Naive B cell (primary cell): ENCODE results near the gene SUCLG2. TPM values are rescaled to one million over a fixed set of nuclear protein-coding genes. Genes with fewer than 3 reads are reported as not detected.

Source experiments
- ATAC-seq, 2 donors: fragments of 150-1000 bp; cut with Tn5 transposase; 2 replicates each; pipeline ENCODE4 v1.10.0; 2021; ENCODE audit warnings: low read depth in 2 of 2, mild to moderate bottlenecking in 2 of 2, moderate library complexity in 2 of 2
- DNase-seq: peaks from one replicate; pipeline ENCODE4 v3.0.0; 2022
- H3K27ac Mint-ChIP-seq, 6 donors: one replicate each; pipeline ENCODE4 v1.8.0; 2020 to 2022; ENCODE audit warnings: mild to moderate bottlenecking in 6 of 6, mixed read lengths in 6 of 6, moderate library complexity in 5 of 6, inconsistent platforms in 2 of 6
- H3K27me3 Mint-ChIP-seq, 3 donors: one replicate each; pipeline ENCODE4 v1.8.0; 2021 to 2022; ENCODE audit warnings: mixed read lengths in 3 of 3, mild to moderate bottlenecking in 1 of 3
- H3K36me3 Mint-ChIP-seq, 2 donors: one replicate each; pipeline ENCODE4 v1.8.0; 2020 to 2022; ENCODE audit warnings: mixed read lengths in 2 of 2, inconsistent platforms in 1 of 2, mild to moderate bottlenecking in 1 of 2
- H3K4me1 Mint-ChIP-seq, 3 donors: one replicate each; pipeline ENCODE4 v1.8.0; 2020 to 2022; ENCODE audit warnings: mixed read lengths in 3 of 3, inconsistent platforms in 1 of 3, mild to moderate bottlenecking in 1 of 3, moderate library complexity in 1 of 3
- H3K4me3 Mint-ChIP-seq, 8 donors: one replicate each; pipeline ENCODE4 v1.8.0; 2020 to 2022; ENCODE audit warnings: mild to moderate bottlenecking in 8 of 8, mixed read lengths in 8 of 8, moderate library complexity in 8 of 8, inconsistent platforms in 2 of 8
- H3K9me3 Mint-ChIP-seq, 7 donors: one replicate each; pipeline ENCODE4 v1.8.0; 2020 to 2022; ENCODE audit warnings: mixed read lengths in 7 of 7, mild to moderate bottlenecking in 5 of 7, inconsistent platforms in 2 of 7, moderate library complexity in 1 of 7
- polyA plus RNA-seq, 6 donors: library from polyadenylated mRNA; unstranded; fragments of 300-500 nt; fragmentation: Illumina TruSeq; gene quantifications; one replicate each; pipeline ENCODE4 v1.2.3, GENCODE V29; 2021; ENCODE audit warnings: low read depth in 6 of 6

Gene SUCLG2
- polyA plus RNA-seq, 6 donors from 2014 or later: 49.5 to 94.4 (median 57.9) TPM

DNA sequence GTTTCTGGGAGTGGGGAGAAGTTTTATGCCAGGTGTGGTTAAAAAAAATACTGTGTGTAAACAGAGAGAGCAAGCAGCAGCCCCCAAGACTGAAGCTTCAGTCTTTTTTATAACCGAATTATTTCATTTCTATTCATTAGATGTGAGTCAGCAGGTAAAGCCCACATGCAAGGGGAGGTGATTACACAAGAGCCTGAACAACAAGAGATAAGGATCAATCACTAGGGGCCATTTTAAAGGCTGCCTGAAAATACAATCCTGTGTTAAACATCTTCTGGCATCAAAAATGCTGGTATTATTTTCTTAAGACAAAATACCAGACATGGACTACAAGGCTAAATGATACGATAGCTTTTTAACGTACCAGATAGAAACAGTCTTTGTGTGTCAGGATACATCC is 217.3 kb downstream of the SUCLG2 start:
- peaks cover 0 to 23% (median 10%) of the 10 kb centered on the region in 7 donors for H3K9me3 Mint-ChIP-seq
- no peak overlapping the region for H3K4me3 Mint-ChIP-seq
- H3K36me3 Mint-ChIP-seq: peaks cover 9 to 36% of the 10 kb centered on the region in 2 donors
- peak overlapping the region in 1 of 6 donors; percentile 30 for H3K27ac Mint-ChIP-seq
- H3K4me1 Mint-ChIP-seq: peaks cover 18 to 36% (median 22%) of the 10 kb centered on the region in 3 donors
- DNase-seq: no peak
- ATAC-seq: no peak
- H3K27me3 Mint-ChIP-seq: no peaks in the 10 kb centered on the region

DNA sequence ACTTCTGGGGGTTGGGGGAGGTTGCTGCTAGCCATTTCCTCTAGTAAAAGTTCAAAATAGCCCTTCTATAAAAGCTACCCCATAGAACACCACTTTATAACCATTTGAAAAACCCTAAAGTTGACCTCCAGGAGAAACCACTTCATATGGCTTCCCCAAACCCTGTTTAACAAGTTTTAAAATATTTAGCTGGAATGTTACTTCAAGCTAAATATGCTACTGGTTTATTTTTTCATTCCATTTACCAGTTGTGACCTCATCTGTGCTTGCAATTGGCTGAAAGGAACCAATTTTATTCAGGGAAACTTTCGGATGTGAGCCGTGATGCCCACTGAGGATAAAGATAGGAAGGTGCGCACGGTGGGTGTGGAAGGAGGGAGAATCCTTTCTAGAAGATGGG is 221.3 kb downstream of the SUCLG2 start:
- no peak overlapping the region for H3K4me3 Mint-ChIP-seq
- H3K27me3 Mint-ChIP-seq: no peaks in the 10 kb centered on the region
- DNase-seq: no peak
- peaks cover under 1 to 9% (median 7%) of the 10 kb centered on the region in 3 donors for H3K4me1 Mint-ChIP-seq
- H3K9me3 Mint-ChIP-seq: peaks cover 2 to 23% (median 5%) of the 10 kb centered on the region in 7 donors
- peaks cover 34 to 37% of the 10 kb centered on the region in 2 donors for H3K36me3 Mint-ChIP-seq
- H3K27ac Mint-ChIP-seq: peak overlapping the region in 1 of 6 donors; percentile 28
- no peak for ATAC-seq

DNA sequence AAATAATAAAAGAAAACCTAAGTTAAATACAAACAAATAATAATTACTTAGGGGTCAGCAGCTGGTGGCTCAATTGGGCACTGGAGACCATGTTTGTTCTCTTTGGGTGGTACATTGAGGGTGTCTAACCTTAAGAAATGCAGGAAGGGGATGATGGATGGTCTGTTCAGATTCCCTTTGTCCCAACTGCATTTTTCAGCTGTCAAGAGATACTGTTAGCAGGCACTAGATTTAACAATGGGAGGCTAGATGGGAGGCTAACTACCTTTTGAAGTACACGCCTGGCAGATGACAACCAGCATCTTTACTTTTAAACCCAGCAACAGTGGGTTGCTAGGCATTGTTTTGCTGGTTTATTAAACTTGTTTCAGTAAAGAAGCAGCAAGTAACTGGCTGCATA is 222.5 kb downstream of the SUCLG2 start:
- Mint-ChIP-seq H3K36me3 (peaks cover 34 to 37% of the 10 kb centered on the region in 2 donors), H3K9me3 (peaks cover 2 to 23% (median 5%) of the 10 kb centered on the region in 7 donors), H3K4me3 (no peak overlapping the region), H3K27ac (no peak overlapping the region), H3K4me1 (peaks cover 0 to 7% (median 6%) of the 10 kb centered on the region in 3 donors), H3K27me3 (no peaks in the 10 kb centered on the region)
- ATAC-seq (no peak), DNase-seq (no peak)

DNA sequence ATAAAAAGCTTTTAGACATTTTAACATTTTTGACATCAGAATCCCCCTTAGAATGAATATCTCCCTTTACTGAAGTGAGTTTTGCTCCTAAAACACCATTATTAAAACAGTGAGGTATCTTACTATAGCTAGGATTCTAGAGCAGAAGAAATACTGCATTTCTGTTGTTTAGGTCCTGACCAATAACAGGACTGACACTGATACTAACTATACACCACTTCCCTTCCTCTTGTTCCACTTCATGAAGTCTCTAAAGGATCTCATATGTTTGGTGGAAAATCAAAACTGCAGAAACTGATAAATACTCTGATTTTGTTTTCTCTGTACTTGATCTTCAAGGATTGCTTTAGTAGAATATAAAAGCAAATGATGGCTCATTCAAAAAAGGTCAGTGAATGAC is 230.7 kb downstream of the SUCLG2 start:
- Mint-ChIP-seq H3K36me3 (peaks cover 46 to 61% of the 10 kb centered on the region in 2 donors), H3K27me3 (no peaks in the 10 kb centered on the region), H3K4me3 (no peak overlapping the region), H3K4me1 (peaks cover 3 to 14% (median 4%) of the 10 kb centered on the region in 3 donors), H3K9me3 (peaks cover 4 to 30% (median 23%) of the 10 kb centered on the region in 7 donors), H3K27ac (no peak overlapping the region)
- ATAC-seq: no peak
- DNase-seq: no peak

DNA sequence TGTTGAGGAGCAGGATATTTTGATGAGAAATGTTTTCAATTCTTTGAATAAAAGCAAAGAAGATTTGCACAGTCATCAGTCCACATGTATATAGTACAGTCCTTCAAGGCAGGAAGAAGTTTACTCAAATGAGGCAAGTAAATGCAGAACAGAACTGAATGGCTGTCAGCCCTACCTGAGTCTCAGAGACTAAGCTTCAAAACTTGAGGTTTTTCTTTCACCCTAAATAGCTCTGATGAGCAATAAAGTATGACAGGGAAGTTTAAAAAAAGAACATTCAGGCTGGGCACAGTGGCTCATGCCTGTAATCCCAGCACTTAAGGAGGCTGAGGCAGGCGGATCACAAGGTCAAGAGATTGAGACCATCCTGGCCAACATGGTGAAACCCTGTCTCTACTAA is 232.5 kb downstream of the SUCLG2 start:
- Mint-ChIP-seq H3K27ac (peak overlapping the region in 1 of 6 donors; percentile 19), H3K4me1 (peaks cover 3 to 14% (median 4%) of the 10 kb centered on the region in 3 donors), H3K9me3 (peaks cover 4 to 30% (median 23%) of the 10 kb centered on the region in 7 donors), H3K4me3 (no peak overlapping the region), H3K27me3 (no peaks in the 10 kb centered on the region), H3K36me3 (peaks cover 49 to 61% of the 10 kb centered on the region in 2 donors)
- DNase-seq: no peak
- no peak for ATAC-seq

DNA sequence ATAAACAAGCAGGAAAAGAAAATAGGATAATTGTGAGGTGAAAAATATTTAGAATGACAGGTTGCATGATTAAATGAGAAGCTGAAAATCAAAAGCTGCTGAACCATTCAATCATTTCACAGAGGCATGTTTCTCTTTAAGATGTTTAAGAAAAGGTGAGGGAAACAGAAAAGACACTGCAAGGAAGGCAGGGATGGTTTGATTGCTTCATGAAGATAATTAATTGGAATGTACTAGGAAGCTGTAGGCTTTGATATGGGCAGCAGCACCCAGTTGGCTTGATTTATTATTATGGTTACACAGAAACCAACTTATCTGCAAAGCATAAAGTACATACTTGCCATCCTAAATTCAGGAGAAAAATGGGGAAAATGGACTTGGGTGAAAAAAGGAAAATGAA is 234.6 kb downstream of the SUCLG2 start:
- peaks cover 4 to 30% (median 23%) of the 10 kb centered on the region in 7 donors for H3K9me3 Mint-ChIP-seq

DNA sequence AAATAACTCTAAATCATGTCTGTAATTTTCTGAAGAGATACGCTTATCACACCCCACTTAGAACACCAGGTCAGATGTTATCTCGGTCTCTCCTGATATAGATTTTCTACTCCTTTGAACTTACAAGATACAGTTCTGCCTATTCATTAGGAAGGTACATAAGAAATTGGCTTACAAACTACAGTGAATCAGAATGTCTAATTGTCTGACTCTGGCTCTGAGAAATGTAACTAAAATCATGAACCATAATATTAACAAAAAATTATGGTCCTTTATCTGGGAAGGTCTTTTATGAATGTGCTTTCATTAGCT is 235.2 kb downstream of the SUCLG2 start:
- Mint-ChIP-seq H3K4me3 (no peak overlapping the region), H3K27ac (no peak overlapping the region), H3K27me3 (no peaks in the 10 kb centered on the region), H3K36me3 (peaks cover 48 to 58% of the 10 kb centered on the region in 2 donors), H3K9me3 (peaks cover 4 to 30% (median 23%) of the 10 kb centered on the region in 7 donors), H3K4me1 (peaks cover 0 to 8% (median 3%) of the 10 kb centered on the region in 3 donors)
- no peak for ATAC-seq
- no peak for DNase-seq

More for the DNA sequence above, 234.6 kb downstream of the SUCLG2 start:
- Mint-ChIP-seq H3K4me1 (peaks cover 1 to 11% (median 3%) of the 10 kb centered on the region in 3 donors), H3K4me3 (no peak overlapping the region), H3K27ac (no peak overlapping the region), H3K36me3 (peaks cover 52 to 63% of the 10 kb centered on the region in 2 donors), H3K27me3 (no peaks in the 10 kb centered on the region)
- ATAC-seq: no peak
- DNase-seq: no peak

DNA sequence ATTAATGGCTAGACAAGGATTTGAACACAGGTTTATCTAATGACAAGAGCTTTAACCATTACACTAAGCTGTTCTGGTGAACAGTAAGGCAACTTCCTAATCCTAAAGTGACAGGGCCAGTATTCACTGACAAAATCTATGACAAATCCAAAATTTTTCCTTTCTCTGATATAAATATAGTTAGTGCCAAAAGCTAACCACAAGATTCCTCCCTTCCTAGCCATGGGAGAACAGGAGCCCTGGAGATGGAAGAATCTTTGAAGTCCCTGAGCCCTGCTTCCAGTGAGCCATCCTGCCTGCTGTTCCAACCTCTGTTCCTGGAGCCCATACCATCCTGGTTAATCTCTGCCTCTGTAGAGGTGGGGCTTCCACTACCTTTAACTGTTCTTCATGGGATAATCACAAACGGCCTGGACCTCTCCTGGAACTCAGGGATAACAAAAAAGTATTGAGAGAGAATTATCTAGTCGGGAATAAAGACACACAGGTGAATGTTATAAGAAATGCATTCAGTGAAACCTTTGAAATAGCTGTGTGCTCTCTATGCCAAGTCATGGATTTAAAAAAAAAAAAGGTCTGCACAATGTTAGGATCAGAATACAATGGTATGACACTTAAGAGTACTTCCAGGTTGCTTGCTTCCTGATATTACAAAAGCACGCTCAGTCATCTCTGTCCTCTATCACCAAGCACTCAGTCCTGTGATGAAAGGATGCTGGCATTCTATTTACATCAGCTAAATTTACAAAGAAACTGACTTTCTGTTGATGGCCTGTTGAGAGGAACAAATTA is 235.8 kb downstream of the SUCLG2 start:
- Mint-ChIP-seq H3K27me3 (no peaks in the 10 kb centered on the region), H3K4me1 (peaks cover 0 to 5% (median 3%) of the 10 kb centered on the region in 3 donors), H3K4me3 (no peak overlapping the region), H3K27ac (no peak overlapping the region), H3K36me3 (peaks cover 50 to 58% of the 10 kb centered on the region in 2 donors), H3K9me3 (peaks cover 4 to 30% (median 23%) of the 10 kb centered on the region in 7 donors)
- DNase-seq (no peak), ATAC-seq (no peak)

DNA sequence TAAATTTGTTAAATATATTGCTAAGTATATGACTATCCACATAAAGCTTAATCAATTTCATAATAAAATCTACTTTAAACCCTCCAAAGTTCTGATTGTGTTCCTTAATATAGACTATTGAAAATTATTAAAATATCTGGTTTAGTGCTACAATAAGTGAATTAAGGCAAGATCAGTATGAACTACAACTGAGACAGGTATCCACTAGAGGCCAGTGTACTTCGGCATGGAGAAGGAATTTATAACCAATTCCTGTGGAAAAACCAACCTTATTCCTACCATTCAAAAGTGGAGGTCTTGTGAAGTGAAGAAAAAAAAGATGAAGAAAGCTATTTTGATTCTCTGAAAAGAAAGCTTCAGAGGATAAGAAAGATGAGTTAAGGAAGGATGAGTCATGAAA is 237.7 kb downstream of the SUCLG2 start:
- peak overlapping the region in 1 of 6 donors; percentile 0 for H3K27ac Mint-ChIP-seq
- no peak for ATAC-seq
- peaks cover 37 to 49% of the 10 kb centered on the region in 2 donors for H3K36me3 Mint-ChIP-seq
- H3K4me3 Mint-ChIP-seq: no peak overlapping the region
- no peaks in the 10 kb centered on the region for H3K4me1 Mint-ChIP-seq
- H3K27me3 Mint-ChIP-seq: no peaks in the 10 kb centered on the region
- H3K9me3 Mint-ChIP-seq: peaks cover 4 to 27% (median 23%) of the 10 kb centered on the region in 7 donors
- no peak for DNase-seq

DNA sequence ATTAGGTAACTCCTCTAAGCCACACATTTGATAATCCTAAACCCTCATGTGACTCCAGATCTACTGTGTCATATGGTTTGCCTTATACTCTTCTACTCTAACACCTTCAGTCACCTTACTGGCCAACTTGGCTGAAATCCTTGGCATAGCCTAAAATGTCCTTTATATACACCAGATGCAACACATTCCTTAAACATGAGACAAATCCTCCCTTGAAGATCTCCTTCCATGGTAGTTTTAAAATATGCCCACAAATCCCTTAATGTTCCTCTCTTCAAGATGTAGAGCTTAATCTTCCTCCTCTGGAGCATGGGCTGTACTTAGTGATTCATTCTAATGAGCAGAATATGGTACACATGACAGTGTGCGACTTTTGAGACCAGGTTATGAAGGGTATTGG is 238.9 kb downstream of the SUCLG2 start:
- H3K9me3 Mint-ChIP-seq: peaks cover 0 to 15% (median 13%) of the 10 kb centered on the region in 7 donors
- DNase-seq: no peak
- ATAC-seq: no peak
- H3K4me1 Mint-ChIP-seq: no peaks in the 10 kb centered on the region
- no peaks in the 10 kb centered on the region for H3K27me3 Mint-ChIP-seq
- H3K36me3 Mint-ChIP-seq: peaks cover 29 to 38% of the 10 kb centered on the region in 2 donors
- no peak overlapping the region for H3K4me3 Mint-ChIP-seq
- no peak overlapping the region for H3K27ac Mint-ChIP-seq

DNA sequence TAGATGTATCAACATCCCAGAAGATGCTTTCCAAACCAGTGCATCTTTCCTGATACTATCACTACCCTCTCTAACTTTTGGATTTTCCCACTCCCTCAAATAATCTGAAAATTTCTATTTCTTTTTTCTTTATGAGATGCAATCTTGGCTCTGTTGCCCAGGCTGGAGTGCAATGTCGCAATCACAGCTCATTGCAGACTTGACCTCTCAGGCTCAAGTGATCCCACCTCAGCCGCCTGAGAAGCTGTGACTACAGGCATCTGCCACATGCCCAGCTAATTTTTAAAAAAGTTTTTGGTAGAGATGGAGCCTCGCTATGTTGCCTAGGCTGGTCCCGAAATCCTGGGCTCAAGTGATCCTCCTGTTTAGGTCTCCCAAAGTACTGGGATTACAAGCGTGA is 239.7 kb downstream of the SUCLG2 start:
- H3K4me3 Mint-ChIP-seq: no peak overlapping the region
- no peak for ATAC-seq
- no peak for DNase-seq
- peaks cover 27 to 30% of the 10 kb centered on the region in 2 donors for H3K36me3 Mint-ChIP-seq
- H3K27me3 Mint-ChIP-seq: no peaks in the 10 kb centered on the region
- H3K27ac Mint-ChIP-seq: no peak overlapping the region
- peaks cover 0 to 9% (median 5%) of the 10 kb centered on the region in 7 donors for H3K9me3 Mint-ChIP-seq
- H3K4me1 Mint-ChIP-seq: no peaks in the 10 kb centered on the region

DNA sequence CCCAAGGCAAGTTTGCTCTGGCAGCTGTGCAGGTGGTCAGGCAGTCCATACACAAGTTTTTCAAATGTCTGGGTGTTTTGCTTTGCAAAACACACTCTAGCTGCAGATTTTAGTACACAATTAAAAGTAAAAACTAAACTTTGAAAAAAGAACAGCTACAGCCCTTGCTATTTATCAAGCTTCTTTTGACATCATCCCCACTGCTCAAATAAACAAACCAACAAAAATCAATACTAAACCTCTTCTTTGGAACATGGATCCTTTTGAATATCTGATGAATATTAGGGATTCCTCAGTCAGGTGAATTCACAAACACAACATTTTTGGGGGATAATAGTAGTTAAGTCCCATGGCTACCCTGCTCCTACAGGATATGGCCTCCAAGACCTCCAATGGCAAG is 249.2 kb downstream of the SUCLG2 start:
- Mint-ChIP-seq H3K36me3 (peaks cover 26 to 37% of the 10 kb centered on the region in 2 donors), H3K9me3 (no peaks in the 10 kb centered on the region), H3K27ac (peak overlapping the region in 1 of 6 donors; percentile 16), H3K4me1 (peaks cover 0 to 4% (median 0%) of the 10 kb centered on the region in 3 donors), H3K27me3 (no peaks in the 10 kb centered on the region), H3K4me3 (no peak overlapping the region)
- ATAC-seq: no peak
- DNase-seq: no peak

DNA sequence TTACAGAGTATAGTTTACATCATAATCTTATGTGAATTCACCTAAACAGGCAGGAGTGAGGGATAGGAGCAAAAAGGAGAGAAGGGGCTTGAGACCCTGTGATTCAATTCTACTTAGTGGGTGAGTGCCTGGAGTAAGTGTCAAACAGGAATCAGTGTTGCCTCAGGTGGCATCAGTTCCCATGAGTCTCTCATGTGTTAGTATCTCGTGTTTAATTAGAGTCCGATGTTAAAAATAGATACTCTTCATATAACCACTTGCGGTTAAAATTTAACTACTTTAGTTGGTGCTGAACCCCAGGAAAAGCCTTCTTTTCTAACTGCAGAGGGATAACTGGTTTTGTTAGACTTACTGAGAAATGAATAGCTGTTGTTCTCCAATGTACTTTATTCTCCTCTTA is 251.5 kb downstream of the SUCLG2 start:
- peaks cover 0 to 4% (median 0%) of the 10 kb centered on the region in 3 donors for H3K4me1 Mint-ChIP-seq
- H3K27me3 Mint-ChIP-seq: no peaks in the 10 kb centered on the region
- peaks cover 0 to 13% (median 5%) of the 10 kb centered on the region in 7 donors for H3K9me3 Mint-ChIP-seq
- DNase-seq: no peak
- no peak for ATAC-seq
- no peak overlapping the region for H3K4me3 Mint-ChIP-seq
- peaks cover 25 to 30% of the 10 kb centered on the region in 2 donors for H3K36me3 Mint-ChIP-seq
- no peak overlapping the region for H3K27ac Mint-ChIP-seq

DNA sequence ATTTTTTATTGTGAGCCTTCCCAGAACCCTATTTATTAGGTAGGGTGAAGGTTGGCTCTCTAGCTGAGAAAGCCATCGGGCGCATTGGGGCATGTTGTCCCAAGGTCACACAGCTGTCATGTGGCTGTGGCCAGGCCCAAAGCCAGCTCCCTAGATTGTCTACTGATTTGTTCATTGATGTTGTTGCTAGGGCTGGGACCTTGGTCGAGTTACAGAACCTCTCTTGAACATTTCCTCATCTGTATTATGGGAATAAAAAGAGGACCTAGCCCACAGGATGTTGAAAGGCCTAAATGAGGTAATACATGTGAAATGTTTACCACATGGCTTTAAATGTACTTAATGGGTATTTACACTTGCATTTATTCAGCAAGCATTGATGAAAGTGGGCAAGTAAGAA is 252.5 kb downstream of the SUCLG2 start:
- peaks cover 0 to 4% (median 0%) of the 10 kb centered on the region in 3 donors for H3K4me1 Mint-ChIP-seq
- peaks cover 0 to 16% (median 5%) of the 10 kb centered on the region in 7 donors for H3K9me3 Mint-ChIP-seq
- H3K36me3 Mint-ChIP-seq: peaks cover 23 to 29% of the 10 kb centered on the region in 2 donors
- no peak overlapping the region for H3K27ac Mint-ChIP-seq
- no peaks in the 10 kb centered on the region for H3K27me3 Mint-ChIP-seq
- ATAC-seq: no peak
- no peak for DNase-seq
- H3K4me3 Mint-ChIP-seq: no peak overlapping the region
